H9 (cell line): ENCODE results near the gene ADAMTS17. TPM values are rescaled to one million over a fixed set of nuclear protein-coding genes. Genes with fewer than 3 reads are reported as not detected.

Experiments
- DNase-seq: peaks from one replicate; pipeline ENCODE4 v3.0.0-alpha.2; 2017
- H2AFZ ChIP-seq: one replicate; pipeline ENCODE4 v1.6.1; 2013; ENCODE audit warnings: mild to moderate bottlenecking, low read length, control low read depth, moderate library complexity
- H2AK5ac ChIP-seq: 2 replicates; pipeline ENCODE4 v1.6.1; 2013; ENCODE audit warnings: low read length, control low read depth, mixed read lengths; ENCODE audit not compliant: insufficient read length
- H2BK120ac ChIP-seq: one replicate; pipeline ENCODE4 v1.6.1; 2013; ENCODE audit warnings: low read depth, mild to moderate bottlenecking, low read length, control low read depth, inconsistent platforms; ENCODE audit not compliant: poor library complexity, severe bottlenecking
- H2BK12ac ChIP-seq: 2 replicates; pipeline ENCODE4 v1.6.1; 2013; ENCODE audit warnings: low read length, control low read depth, mixed read lengths, low read depth; ENCODE audit not compliant: insufficient read length
- H2BK15ac ChIP-seq: 2 replicates; pipeline ENCODE4 v1.6.1; 2013; ENCODE audit warnings: low read depth, low read length, control low read depth
- H2BK20ac ChIP-seq: one replicate; pipeline ENCODE4 v1.6.1; 2013; ENCODE audit warnings: low read depth, mild to moderate bottlenecking, low read length, control low read depth, inconsistent platforms; ENCODE audit not compliant: poor library complexity, severe bottlenecking
- H2BK5ac ChIP-seq: 2 replicates; pipeline ENCODE4 v1.6.1; 2013; ENCODE audit warnings: low read length, control low read depth, mixed read lengths; ENCODE audit not compliant: insufficient read length
- H3K14ac ChIP-seq: 2 replicates; pipeline ENCODE4 v1.6.1; 2013; ENCODE audit warnings: low read length, control low read depth; ENCODE audit not compliant: insufficient read depth
- H3K18ac ChIP-seq: 2 replicates; pipeline ENCODE4 v1.6.1; 2013; ENCODE audit warnings: low read depth, mild to moderate bottlenecking, mixed read lengths, low read length, control low read depth; ENCODE audit not compliant: insufficient read length
- H3K23ac ChIP-seq: 2 replicates; pipeline ENCODE4 v1.6.1; 2013; ENCODE audit warnings: low read length, control low read depth, mixed read lengths, low read depth; ENCODE audit not compliant: insufficient read length
- H3K23me2 ChIP-seq: 2 replicates; pipeline ENCODE4 v1.6.1; 2013; ENCODE audit warnings: low read depth, mild to moderate bottlenecking, mixed read lengths, low read length, control low read depth; ENCODE audit not compliant: insufficient read length, poor library complexity, severe bottlenecking
- H3K27ac ChIP-seq: 2 replicates; pipeline ENCODE4 v1.5.1; 2013; ENCODE audit warnings: low read length, control low read depth, mixed read lengths, low read depth; ENCODE audit not compliant: insufficient read length
- H3K27me3 ChIP-seq: 2 replicates; pipeline ENCODE4 v1.6.1; 2013; ENCODE audit warnings: low read length, control low read depth, inconsistent platforms; ENCODE audit not compliant: insufficient read depth
- H3K4ac ChIP-seq: 2 replicates; pipeline ENCODE4 v1.6.1; 2013; ENCODE audit warnings: low read depth, mild to moderate bottlenecking, control low read depth, inconsistent platforms, low read length, moderate library complexity
- H3K4me1 ChIP-seq: 2 replicates; pipeline ENCODE4 v1.6.1; 2013; ENCODE audit warnings: low read length, control low read depth, inconsistent platforms; ENCODE audit not compliant: insufficient read depth
- H3K4me2 ChIP-seq: 2 replicates; pipeline ENCODE4 v1.6.1; 2013; ENCODE audit warnings: low read length, control low read depth, mixed read lengths; ENCODE audit not compliant: insufficient read length, insufficient read depth
- H3K56ac ChIP-seq: 2 replicates; pipeline ENCODE4 v1.6.1; 2013; ENCODE audit warnings: low read depth, mild to moderate bottlenecking, mixed read lengths, low read length, control low read depth; ENCODE audit not compliant: insufficient read length
- H3K79me1 ChIP-seq: 2 replicates; pipeline ENCODE4 v1.6.1; 2013; ENCODE audit warnings: low read depth, mild to moderate bottlenecking, moderate library complexity, low read length, control low read depth, inconsistent platforms; ENCODE audit not compliant: insufficient read depth, poor library complexity, severe bottlenecking
- H3K79me2 ChIP-seq: 2 replicates; pipeline ENCODE4 v1.6.1; 2013; ENCODE audit warnings: low read length, control low read depth, inconsistent platforms; ENCODE audit not compliant: insufficient read depth
- H3K9ac ChIP-seq: 2 replicates; pipeline ENCODE4 v1.6.1; 2013; ENCODE audit warnings: low read length, control low read depth, mixed read lengths; ENCODE audit not compliant: insufficient read length; ENCODE audit errors: extremely low read depth
- H3K9me3 ChIP-seq: one replicate; pipeline ENCODE4 v1.6.1; 2013; ENCODE audit warnings: low read depth, low read length, inconsistent platforms; ENCODE audit not compliant: control insufficient read depth
- H3T11ph ChIP-seq: one replicate; pipeline ENCODE4 v1.6.1; 2013; ENCODE audit warnings: mild to moderate bottlenecking, low read length, control low read depth, inconsistent platforms
- H4K20me1 ChIP-seq: one replicate; pipeline ENCODE4 v1.6.1; 2013; ENCODE audit not compliant: control insufficient read depth, insufficient read length, insufficient read depth
- H4K5ac ChIP-seq: 2 replicates; pipeline ENCODE4 v1.6.1; 2013; ENCODE audit warnings: low read depth, mild to moderate bottlenecking, mixed read lengths, low read length, control low read depth; ENCODE audit not compliant: insufficient read length
- H4K8ac ChIP-seq: replicated peaks from 2 replicates; pipeline ENCODE4 v1.6.1; 2013; ENCODE audit warnings: low read length, control low read depth, mixed read lengths, low read depth; ENCODE audit not compliant: insufficient read length
- H4K91ac ChIP-seq: 2 replicates; pipeline ENCODE4 v1.6.1; 2013; ENCODE audit warnings: low read depth, mild to moderate bottlenecking, moderate library complexity, mixed read lengths, low read length, control low read depth; ENCODE audit not compliant: insufficient read length
- H3K27ac Mint-ChIP-seq, 3 experiments: 2 replicates in 2 of 3; 3 replicates in 1 of 3; pipeline ENCODE4 v1.8.0; 2020 to 2021; ENCODE audit warnings: mixed read lengths in 3 of 3, mild to moderate bottlenecking in 1 of 3, moderate library complexity in 1 of 3
- H3K27me3 Mint-ChIP-seq: 2 replicates; pipeline ENCODE4 v1.8.0; 2021; ENCODE audit warnings: low read depth, mild to moderate bottlenecking, moderate library complexity, mixed read lengths
- H3K36me3 Mint-ChIP-seq, 3 experiments: 2 replicates in 2 of 3; 3 replicates in 1 of 3; pipeline ENCODE4 v1.8.0; 2020 to 2021; ENCODE audit warnings: low read depth in 3 of 3, mixed read lengths in 3 of 3; ENCODE audit not compliant: insufficient read depth in 1 of 3
- H3K4me1 Mint-ChIP-seq, 2 experiments: 2 replicates each; pipeline ENCODE4 v1.8.0; 2020; ENCODE audit warnings: mixed read lengths in 2 of 2
- H3K4me3 Mint-ChIP-seq, 2 experiments: 2 replicates in 1 of 2; 3 replicates in 1 of 2; pipeline ENCODE4 v1.8.0; 2020 to 2021; ENCODE audit warnings: mild to moderate bottlenecking in 2 of 2, mixed read lengths in 2 of 2, moderate library complexity in 1 of 2
- H3K9me3 Mint-ChIP-seq, 2 experiments: 2 replicates in 1 of 2; 3 replicates in 1 of 2; pipeline ENCODE4 v1.8.0; 2020; ENCODE audit warnings: mild to moderate bottlenecking in 2 of 2, mixed read lengths in 2 of 2, moderate library complexity in 1 of 2
- WGBS: extraction: QIAGEN DNeasy Blood & Tissue Kit; methylation state at CpG from one replicate; pipeline ENCODE4 v1.1.7; 2013; ENCODE audit warnings: missing lambda C conversion rate, low lambda C conversion rate, mixed read lengths; ENCODE audit not compliant: insufficient read length; ENCODE audit errors: extremely low coverage; 5-methylcytosine and 5-hydroxymethylcytosine counted together
- total RNA-seq: library from RNA; stranded (reverse); gene quantifications from 2 replicates; pipeline ENCODE4 v1.2.1, GENCODE V29; 2021
- TF ChIP-seq, protein P1 (sequence below): fragments of 200-600 bp; sonication (generic); conservative IDR thresholded peaks from 3 replicates; pipeline ENCODE4 v1.8.0; 2021; ENCODE audit warnings: antibody characterized with exemption, mild to moderate bottlenecking

The ADAMTS17 gene
- total RNA-seq, 1 experiment from 2014 or later: 2.9 TPM

GRCh38 chr15:99925661-99926461 lies 415.9 kb downstream of the ADAMTS17 start:
- H2AK5ac ChIP-seq: no peak overlapping the region
- H3K56ac ChIP-seq: no peak overlapping the region
- H3K9ac ChIP-seq: peak overlapping the region; percentile 51
- no peak overlapping the region for H3K4ac ChIP-seq
- WGBS: no CpG with 5 or more reads among the region's 33 CpGs
- no peak overlapping the region for H3T11ph ChIP-seq
- peaks cover 10% of the 10 kb centered on the region; the same call in 1 of the 2 replicates for H3K27me3 ChIP-seq
- no peak overlapping the region for H4K5ac ChIP-seq
- H4K8ac ChIP-seq: no peak overlapping the region
- no peak overlapping the region for H2BK15ac ChIP-seq
- H3K14ac ChIP-seq: no peak overlapping the region
- H3K27ac Mint-ChIP-seq: peak overlapping the region in 1 of 3 experiments; percentile 93; a peak in 1 of 7 replicates
- no peak overlapping the region for H3K18ac ChIP-seq
- no peaks in the 10 kb centered on the region for H3K9me3 ChIP-seq
- no peak overlapping the region for H2BK5ac ChIP-seq
- H3K23ac ChIP-seq: no peak overlapping the region
- H3K79me2 ChIP-seq: no peaks in the 10 kb centered on the region
- TF ChIP-seq, protein P1, sequence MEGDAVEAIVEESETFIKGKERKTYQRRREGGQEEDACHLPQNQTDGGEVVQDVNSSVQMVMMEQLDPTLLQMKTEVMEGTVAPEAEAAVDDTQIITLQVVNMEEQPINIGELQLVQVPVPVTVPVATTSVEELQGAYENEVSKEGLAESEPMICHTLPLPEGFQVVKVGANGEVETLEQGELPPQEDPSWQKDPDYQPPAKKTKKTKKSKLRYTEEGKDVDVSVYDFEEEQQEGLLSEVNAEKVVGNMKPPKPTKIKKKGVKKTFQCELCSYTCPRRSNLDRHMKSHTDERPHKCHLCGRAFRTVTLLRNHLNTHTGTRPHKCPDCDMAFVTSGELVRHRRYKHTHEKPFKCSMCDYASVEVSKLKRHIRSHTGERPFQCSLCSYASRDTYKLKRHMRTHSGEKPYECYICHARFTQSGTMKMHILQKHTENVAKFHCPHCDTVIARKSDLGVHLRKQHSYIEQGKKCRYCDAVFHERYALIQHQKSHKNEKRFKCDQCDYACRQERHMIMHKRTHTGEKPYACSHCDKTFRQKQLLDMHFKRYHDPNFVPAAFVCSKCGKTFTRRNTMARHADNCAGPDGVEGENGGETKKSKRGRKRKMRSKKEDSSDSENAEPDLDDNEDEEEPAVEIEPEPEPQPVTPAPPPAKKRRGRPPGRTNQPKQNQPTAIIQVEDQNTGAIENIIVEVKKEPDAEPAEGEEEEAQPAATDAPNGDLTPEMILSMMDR: no peak
- H3K36me3 Mint-ChIP-seq: no peaks in the 10 kb centered on the region
- no peak overlapping the region for H2AFZ ChIP-seq
- H2BK20ac ChIP-seq: no peak overlapping the region
- peak overlapping the region; percentile 70 to 88 for H3K4me3 Mint-ChIP-seq
- no peaks in the 10 kb centered on the region for H3K79me1 ChIP-seq
- peaks cover 7 to 8% of the 10 kb centered on the region in 2 experiments; a peak in 3 of 5 replicates for H3K9me3 Mint-ChIP-seq
- H3K4me2 ChIP-seq: peak overlapping the region; percentile 38
- H4K20me1 ChIP-seq: no peaks in the 10 kb centered on the region
- no peak overlapping the region for H3K27ac ChIP-seq
- DNase-seq: peak; percentile 69
- H3K23me2 ChIP-seq: no peaks in the 10 kb centered on the region
- no peaks in the 10 kb centered on the region; the same call in 1 of the 2 replicates for H3K4me1 ChIP-seq
- no peak overlapping the region for H2BK120ac ChIP-seq
- H3K4me1 Mint-ChIP-seq: peaks cover 17 to 29% of the 10 kb centered on the region in 2 experiments
- no peak overlapping the region for H4K91ac ChIP-seq
- peaks cover 71% of the 10 kb centered on the region for H3K27me3 Mint-ChIP-seq
- no peak overlapping the region for H2BK12ac ChIP-seq
